GM19351 (cell line): ENCODE data around the gene PANX3.
"Not testable (repeated sequence)": the region's sequence is repeated elsewhere in the genome, so short reads cannot be mapped to it uniquely, and the experiment has no call there.

Source experiments
- ATAC-seq: cut with Tn5 transposase; IDR thresholded peaks from one replicate; pipeline ENCODE4 v1.9.1; 2021; ENCODE audit warnings: mild to moderate bottlenecking, moderate library complexity; ENCODE audit not compliant: unreplicated experiment

PANX3 gene

DNA sequence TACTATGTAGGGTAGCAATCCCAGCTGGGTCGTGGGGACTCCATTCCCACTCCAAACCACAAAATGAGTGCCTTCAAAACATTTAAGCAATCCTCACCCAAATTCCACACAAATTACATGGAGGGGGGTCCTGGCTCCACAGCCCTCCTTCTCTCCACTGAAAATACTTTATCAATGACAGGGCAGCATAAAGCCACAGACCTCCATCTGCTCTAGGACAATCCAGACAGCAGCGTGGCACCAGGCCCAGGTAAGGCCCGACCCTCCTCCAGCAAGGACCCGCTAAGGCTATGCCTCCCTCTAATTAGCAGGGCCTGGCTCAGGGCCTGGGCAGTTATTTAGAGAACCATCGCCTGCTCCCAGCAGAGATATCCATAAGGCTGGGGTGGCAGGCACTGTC lies at the start of gene PANX3:
Gene PANX3 (plus strand): TSS at position 365 of the 400 bp plus-strand sequence. CDS start 129 bp downstream, outside the sequence.
- no peak for ATAC-seq

DNA sequence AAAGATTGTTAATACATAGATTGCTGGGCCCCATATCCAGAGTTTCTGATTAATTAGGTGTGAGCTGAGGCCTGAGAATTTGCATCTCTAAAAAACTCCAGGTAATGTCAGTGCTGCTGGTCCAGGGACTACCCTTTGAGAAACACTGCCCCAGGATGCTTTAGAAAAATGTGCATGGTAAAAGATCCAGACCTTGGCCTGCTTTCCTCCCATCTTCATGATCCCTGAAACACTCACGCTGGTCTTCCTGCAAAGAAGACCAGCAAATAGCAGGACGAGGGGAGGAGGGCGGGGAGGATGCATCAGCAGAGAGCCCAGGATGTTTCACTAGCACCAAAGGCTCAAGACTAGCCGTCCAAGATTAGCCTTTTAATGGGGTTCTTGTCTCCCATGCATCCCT lies 41.5 kb upstream of the PANX3 start, which contains the start of gene OR8A1:
Gene OR8A1 (plus strand): TSS at position 301 of the 400 bp plus-strand sequence. CDS start 123 bp downstream, outside the sequence.
- no peak for ATAC-seq

DNA sequence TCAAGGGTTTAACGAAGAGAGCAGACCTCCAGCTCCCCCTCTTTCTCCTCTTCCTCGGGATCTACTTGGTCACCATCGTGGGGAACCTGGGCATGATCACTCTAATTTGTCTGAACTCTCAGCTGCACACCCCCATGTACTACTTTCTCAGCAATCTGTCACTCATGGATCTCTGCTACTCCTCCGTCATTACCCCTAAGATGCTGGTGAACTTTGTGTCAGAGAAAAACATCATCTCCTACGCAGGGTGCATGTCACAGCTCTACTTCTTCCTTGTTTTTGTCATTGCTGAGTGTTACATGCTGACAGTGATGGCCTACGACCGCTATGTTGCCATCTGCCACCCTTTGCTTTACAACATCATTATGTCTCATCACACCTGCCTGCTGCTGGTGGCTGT lies 41.1 kb upstream of the PANX3 start:
- ATAC-seq, result no peak

DNA sequence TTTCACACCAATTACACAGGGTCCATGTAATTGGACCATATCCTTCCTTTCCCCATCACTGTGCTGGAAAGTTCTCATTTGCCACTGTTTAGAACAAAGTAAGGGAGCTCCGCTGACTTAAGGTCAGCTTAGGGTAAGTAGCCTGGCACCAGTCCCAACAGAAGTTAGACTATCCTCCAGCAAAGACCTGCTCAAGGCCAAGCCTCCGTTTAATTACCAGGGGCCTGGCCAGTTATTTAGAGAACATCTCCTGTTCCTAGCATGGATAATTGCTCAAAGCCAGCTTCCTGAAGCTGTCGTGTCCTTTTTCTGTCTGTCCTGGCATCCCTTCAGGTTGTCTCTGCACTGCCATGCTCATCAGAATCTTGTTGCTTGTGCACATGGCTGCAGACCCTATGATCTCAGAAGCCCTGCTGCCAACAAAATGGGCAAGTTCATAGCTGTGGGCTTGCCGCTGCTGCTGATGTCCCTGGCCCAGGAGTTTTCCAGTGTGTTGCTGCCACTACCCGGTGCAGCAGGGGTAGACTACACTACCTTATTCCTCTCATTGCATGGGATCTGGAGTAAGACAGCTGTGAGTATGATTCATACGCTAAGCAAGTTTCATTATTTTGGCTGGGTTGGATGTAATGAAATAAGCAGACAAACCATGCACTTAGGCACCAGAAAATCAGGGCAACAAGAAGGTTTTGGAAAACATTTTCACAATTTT lies 33.4 kb upstream of the PANX3 start:
- ATAC-seq, result no peak

GRCh38 chr11:124578761-124579160 lies 32.5 kb upstream of the PANX3 start:
- ATAC-seq, result no peak

DNA sequence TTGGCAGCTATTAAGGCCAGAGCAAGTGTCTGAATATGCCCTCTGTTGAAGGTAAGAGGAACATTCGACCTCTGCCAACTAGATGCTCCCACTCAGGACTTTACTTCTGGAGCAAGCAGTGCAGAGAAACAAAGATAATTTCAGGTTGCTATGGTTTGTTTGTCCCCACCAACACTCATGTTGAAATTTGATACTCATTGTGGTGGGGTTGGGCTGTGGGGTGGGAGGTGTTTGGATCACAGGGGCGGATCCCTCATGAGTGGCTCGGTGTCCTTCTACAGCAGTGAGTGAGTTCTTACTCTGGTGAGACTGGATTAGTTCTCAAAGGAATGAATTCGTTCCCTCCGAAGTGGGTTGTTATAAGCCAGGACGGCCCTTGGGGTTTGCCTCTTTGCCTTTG lies 29.4 kb upstream of the PANX3 start:
- no peak for ATAC-seq

DNA sequence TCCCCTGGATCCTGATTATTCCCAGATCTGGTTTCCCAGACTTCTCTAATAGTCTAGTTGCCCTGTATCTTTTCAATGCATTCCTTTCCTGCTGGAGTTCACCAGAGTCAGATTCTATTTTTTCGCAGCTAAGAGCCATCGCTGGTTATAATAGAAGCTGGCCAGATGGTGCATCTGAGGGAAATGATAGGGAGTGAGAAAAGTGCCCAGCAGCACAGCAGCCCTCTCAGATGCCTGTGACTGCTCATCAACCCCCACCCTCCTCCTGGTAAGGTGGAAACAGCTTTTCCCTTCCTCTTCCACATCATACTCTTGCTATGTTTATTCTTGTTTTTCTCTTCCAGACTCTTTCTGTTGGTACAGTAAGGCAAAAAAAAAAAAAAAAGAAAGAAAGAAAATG lies 28.7 kb upstream of the PANX3 start:
- ATAC-seq, result no peak

GRCh38 chr11:124583781-124584180 lies 27.4 kb upstream of the PANX3 start:
- ATAC-seq, result no peak

DNA sequence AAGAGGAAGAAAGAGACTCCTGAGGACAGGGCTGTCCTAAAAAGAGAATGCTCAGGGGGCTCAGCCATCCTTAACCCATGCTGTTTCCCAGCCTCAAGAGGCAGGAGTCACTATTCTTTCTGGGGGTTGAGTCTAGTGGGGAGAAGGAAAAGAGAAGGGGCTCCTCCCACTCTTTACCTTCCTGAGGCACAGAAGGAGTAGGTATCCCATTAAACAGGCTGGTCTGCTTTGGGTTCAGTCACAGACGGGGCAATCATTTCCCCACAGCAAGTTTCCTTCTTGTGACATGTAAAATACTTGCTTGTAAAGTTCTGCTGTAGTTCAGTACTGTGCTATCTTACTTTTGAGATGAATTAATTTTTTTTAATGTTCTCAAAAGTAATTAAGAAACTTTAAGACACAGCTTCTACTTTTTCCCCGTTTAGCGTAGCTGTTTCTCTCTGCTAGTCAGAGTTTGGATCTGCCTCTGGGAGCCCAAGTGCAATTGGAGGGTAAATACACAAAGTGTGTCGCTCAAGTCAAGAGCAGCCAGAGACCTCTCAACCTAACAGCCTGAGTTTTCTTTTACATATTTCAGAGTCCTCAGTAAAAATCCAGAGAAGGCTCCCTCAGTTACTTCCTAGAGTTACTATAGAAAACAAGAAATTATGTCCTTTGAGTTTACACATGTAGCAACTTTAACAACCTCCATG lies 26.4 kb upstream of the PANX3 start:
- no peak for ATAC-seq

DNA sequence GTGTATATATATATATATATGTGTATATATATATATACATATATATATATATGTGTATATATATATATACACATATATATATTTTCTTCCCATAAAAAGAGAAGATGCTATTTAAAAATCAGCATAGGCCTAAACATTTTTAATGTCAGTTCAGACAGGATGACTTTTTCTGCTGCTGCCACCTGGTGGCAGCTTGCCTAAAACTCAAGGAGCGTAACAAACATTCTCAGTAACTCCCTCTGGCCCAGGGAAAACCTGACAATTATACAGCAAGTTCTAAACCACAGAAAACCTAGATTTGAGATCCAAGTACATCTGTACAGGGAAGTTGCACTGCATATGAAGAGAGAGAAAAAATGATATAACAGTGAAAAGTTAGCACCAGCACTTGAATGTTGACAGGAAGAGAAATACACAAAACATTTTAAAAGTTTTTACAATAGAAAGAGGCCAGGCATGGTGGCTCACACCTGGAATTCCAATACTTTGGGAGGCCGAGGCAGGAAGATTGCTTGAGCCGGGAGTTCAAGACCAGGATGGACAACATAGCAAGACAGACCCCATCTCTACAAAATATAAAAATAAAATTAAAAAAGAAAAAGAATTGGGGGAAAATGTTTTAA lies 24.9 kb upstream of the PANX3 start:
- peak; percentile 69 for ATAC-seq

GRCh38 chr11:124591430-124591829 lies 19.8 kb upstream of the PANX3 start:
- ATAC-seq, result no peak

GRCh38 chr11:124592627-124593026 lies 18.6 kb upstream of the PANX3 start:
- no peak for ATAC-seq

DNA sequence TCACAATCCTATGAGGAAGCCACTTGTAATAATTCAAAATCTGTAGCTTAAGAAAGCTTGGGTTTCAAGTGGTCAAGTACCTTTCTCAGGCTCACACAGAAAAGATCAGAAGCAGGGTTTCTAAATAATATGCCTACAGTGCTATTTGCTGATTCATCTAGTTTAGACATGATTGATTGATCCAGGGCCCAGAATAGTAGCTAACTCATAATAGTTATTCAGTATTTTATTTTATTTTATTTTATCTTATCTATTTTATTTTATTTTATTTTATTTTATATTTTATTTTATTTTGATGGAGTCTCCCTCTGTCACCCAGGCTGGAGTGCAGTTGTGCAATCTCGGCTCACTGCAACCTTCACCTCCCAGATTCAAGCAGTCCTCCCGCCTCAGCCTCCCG lies 15.9 kb upstream of the PANX3 start:
- no peak for ATAC-seq

GRCh38 chr11:124597626-124598025 lies 13.6 kb upstream of the PANX3 start:
- no peak for ATAC-seq

- no peak for ATAC-seq
These were observed 10.5 kb upstream of the PANX3 start for GRCh38 chr11:124600621-124601320.

- no peak for ATAC-seq
These were observed 9.0 kb upstream of the PANX3 start for GRCh38 chr11:124602193-124602592.

- ATAC-seq, result not testable (repeated sequence)
These were observed 8.5 kb upstream of the PANX3 start for GRCh38 chr11:124602723-124603122.

DNA sequence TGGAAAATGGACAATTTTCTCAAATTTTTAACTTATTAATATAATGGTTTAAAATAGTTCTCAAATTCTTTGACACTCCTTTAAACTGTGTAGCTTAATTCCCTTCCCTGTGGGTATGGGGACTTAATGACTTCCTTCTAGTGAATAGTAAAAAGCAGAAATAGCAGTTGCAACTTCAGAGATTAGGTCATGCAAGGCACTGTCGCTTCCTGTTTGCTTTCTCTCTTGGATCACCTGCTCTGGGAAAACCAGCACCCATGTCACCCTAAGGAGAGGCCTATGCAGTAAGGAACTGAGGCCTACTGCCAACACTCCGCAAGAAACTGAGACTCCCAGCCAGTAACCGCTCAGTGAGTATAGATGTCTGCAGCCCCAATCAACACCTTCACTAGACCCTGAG lies 5.5 kb upstream of the PANX3 start:
- peak; percentile 42 for ATAC-seq

DNA sequence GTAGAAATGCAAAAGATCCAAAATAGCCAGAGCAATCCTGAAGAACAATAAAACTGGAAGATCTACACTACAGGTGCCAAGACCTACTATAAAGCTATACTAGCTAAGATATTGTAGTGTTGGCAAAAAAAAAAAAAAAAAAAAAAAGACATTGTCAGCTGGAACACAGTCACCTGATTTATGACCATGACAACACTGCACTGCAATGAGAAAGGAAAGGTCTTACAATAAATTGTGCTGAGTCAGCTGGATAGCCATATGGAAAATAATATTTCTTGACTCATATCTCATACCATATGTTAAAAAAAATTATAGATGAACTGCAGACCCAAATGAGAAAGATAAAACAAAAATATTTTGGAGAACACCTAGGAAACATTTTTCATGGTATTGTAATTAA lies 3.1 kb upstream of the PANX3 start:
- ATAC-seq, result no peak

- no peak for ATAC-seq
These were observed 933 bp upstream of the PANX3 start for GRCh38 chr11:124610295-124610694.

- ATAC-seq, result peak; percentile 70
These were observed 817 bp downstream of the PANX3 start for GRCh38 chr11:124612045-124612444.
